Stimulated activated CD4-positive, alpha-beta T cell treated with anti-CD3 and anti-CD28 coated beads, Interleukin-1b, Interleukin-23, amount 100 ng/mL, for 4 hours (primary cell): Measurements from ENCODE around the gene RTN4RL1.

Experiments used
- DNase-seq, 2 donors: peaks; one replicate each; pipeline ENCODE4 v3.0.0-alpha.2; 2020; ENCODE audit warnings: low read depth in 2 of 2

RTN4RL1 gene

DNA sequence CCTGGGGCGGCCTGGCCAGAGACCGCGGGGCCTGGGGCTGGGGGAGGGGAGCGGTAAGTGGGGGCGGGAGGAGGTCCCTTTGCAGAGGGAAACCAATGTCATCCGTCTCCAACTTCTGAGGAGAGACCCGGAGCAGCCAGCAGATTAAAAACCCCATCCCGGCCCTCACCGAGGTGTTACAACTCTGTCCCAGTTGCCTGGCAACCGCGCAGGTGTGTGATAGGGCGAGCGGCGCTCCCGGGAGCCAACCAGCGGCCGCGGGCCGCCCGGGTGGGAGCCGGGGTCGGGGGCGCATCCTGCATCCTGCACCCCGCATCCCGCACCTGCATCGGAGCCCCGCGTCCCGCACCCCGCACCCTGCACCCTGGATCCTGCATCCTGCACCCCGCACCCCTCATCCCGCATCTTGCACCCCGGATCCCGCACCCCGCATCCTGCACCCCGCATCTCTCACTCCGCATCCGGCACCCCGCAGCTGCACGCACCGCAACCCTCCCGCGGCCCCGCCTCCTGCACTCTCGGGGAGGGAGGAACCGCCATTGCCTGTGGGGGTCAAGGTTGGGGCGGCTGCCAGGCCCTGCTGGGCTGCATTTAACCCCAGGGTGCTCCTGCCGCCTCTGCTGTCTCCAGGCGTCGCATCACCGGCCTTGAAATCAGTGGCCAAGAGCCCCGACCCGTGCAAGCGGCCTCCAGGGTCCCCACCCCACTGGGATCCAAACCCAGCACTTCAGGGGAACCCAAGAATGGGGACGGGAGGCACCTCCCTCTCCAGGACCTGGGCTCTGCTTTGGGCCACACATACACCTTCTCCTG, 47.3 kb downstream of the RTN4RL1 start:
- no peak for DNase-seq

DNA sequence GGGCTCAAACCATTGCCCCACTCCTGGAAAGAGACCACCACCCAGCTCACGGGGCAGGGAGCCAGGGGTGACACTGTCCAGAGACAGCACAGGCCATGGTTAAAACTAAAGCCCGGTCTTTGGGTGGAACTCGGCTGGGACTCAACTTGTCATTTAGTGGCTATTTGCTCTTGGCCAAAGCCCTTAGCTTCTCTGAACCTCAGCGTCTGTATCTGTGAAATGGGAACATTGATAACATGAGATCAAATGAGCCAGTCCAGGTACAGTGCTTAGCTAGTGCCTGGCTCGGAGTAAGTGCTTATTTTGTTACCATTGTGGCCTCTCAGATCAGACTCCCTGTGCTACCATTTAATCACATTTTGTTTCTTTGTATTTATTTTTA, 48.5 kb downstream of the RTN4RL1 start:
- DNase-seq, result no peak

DNA sequence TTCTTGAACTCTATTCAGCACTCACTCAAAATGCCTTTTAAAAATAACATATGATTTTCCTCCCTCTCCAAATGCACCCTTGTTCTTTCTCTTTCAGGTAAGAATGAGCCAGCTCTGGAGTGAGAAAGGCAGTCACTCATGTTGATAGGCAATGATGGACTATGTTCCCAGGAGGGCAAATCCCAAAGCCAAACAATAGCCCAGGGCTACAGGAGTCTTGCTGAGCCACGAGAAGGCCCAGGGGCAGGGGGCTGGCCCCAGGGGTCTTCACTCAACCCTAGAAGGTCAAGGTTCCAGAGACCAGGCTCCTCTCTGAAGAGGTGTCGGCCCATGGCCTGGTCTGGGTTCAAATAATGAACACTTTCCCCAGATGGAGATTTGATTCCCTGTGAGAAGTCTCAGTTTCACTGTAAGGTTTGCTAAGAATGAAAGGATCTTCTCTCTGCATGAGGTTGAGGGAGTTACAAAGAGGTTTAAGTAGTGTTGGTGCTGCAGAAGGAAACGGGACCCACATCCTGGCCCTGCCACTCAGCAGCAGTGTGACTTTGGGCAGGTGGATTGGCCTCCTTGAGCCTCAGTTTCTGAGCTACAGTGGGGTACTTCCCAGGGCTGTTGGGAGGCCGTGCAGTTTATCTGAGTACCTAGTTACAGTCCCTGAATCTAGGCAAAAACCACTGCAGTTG, 49.0 kb downstream of the RTN4RL1 start:
- no peak for DNase-seq

DNA sequence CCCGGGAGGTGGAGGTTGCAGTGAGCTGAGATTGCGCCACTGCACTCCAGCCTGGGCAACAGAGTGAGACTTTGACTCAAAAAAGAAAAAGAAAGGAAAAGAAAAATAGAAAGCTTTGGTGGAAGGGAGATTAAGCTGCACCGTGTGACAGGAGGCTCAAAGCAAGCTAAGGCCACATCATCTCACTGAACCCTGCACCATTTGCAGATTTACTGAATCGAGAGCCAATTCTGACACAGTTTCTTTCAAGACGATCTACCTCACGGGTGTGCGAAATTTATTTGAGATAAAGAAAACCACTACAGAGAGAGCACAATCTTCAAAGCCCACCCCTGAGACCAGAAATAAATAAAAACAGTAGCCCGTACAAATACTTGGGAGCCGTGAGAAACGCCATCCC, 49.6 kb downstream of the RTN4RL1 start:
- DNase-seq, result no peak

DNA sequence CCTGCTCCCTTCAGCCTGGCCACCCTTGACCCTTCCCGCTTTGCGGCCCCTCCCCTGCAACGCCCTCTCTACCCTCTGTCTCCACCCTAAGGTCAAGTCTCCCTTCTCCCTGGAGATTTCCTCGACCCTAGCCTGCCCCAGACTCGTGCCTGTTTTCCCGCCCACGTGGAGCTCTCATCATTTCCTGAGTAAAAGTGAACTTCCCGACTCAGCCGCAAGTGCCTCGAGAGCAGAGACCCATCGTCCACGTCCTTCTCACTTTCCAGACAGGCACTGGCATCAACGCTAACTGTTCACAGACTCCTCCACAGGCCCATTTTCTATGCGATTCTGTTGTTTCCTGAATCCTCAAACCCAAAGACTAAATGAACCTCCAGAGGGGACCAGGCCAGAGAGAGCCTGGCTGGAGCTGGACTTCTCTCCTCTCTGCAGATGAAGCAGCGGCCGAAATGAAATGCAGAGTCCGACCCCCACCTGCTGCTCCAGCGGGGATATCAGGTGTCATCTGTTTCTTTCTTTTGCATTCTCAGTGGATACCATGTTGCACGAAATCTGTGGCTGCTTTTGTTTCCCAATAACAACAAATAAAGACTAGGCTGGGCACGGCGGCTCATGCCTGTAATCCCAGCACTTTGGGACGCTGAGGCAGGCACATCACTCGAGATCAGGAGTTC, 52.5 kb downstream of the RTN4RL1 start:
- no peak for DNase-seq

DNA sequence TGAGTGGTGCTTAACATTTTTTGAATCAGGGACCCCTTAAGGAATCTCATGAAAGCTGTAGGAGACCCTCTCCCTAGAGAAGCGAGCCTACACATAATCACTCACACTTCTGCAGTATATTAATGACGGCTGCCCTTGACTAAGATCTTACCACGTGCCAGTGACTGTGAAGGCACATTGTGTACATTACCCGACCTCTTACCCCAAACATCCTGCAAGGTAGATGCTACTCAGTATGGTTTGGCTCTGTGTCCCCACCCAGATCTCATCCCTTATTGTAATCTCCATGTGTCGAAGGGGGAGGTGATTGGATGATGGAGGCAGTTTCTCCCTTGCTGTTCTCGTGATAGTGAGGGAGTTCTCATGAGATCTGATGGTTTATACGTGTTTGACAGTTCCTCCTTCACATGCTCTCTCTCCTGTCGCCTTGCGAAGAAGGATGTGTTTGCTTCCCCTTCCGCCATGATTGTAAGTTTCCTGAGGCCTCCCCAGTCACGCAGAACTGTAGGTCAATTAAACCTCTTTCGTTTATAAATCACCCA, 54.2 kb downstream of the RTN4RL1 start:
- no peak for DNase-seq

DNA sequence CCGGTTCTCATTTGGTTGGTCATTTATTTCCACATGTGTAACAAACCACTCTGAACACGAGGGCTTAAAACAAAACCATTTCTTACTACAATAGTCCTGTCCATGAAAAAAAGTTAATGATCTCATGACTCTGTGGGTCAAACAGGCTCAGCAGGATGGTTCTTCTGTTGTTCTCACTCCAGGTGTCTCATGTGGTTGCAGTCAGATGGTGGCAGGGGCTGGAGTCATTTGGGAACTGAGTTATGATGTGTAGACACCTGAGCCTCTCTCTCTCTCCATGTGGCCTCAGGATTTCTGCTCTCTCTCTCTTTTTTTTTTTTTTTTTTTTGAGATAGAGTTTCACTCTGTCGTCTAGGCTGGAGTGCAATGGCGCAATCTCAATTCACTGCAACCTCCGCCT, 55.4 kb downstream of the RTN4RL1 start:
- no peak for DNase-seq

DNA sequence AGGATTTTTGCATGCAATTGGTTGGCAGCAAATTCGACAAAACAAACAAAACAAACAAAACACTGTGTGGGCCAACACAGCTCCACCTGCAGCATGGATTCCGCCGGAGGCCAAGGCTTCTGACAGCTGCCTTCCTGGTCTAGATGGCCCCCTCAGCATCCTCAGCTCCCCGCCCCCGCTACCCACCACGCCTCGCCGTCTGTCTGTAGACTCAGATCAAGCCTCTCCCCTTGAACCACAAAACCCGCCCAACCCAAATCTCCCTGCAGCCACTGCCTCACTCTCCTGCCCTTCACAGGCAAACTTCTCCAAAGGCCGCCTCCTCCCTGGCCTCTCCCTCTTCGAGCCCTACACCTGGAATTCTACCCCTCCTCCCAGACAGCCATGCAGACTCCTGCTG, 57.9 kb downstream of the RTN4RL1 start:
- DNase-seq, result no peak

DNA sequence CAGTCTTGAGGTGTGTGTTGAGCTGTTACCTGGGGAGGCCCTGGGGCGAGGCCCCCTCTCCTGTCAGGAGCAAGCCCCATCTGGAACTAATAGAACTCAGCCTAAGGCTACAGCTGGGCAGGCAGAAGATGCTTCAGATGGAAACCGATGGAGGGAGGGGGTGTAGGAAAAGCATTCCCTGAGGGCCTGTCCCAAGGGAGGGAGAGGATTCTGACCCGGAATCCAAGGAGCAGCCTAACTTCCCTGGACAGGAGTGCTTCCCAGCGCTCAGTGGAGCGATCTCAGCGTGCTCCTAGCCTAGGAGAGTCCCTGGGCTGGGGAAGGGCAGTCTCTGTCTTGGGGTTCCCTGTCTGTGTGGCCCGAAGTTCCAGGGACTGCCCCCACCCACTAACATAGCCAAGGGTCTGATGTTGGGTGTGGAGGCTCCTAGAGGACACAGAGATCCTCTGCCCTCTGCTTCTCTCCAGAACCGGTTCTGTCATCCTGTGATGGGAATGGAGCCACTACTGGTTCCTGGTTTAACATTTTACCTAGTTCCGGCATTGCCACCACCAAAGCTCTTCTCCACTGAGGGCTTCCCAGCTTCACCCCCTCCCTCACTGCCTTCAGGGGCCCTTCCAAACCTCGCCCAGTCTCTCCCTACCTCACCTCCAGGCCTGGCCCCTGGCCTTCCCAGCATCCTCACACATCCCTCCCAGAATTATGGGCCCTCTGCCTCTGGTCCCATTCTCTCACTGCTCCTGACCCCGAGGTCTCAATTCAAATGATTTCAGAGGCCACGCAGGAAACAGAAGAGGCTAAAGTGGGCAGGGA, 58.7 kb downstream of the RTN4RL1 start:
- no peak for DNase-seq

DNA sequence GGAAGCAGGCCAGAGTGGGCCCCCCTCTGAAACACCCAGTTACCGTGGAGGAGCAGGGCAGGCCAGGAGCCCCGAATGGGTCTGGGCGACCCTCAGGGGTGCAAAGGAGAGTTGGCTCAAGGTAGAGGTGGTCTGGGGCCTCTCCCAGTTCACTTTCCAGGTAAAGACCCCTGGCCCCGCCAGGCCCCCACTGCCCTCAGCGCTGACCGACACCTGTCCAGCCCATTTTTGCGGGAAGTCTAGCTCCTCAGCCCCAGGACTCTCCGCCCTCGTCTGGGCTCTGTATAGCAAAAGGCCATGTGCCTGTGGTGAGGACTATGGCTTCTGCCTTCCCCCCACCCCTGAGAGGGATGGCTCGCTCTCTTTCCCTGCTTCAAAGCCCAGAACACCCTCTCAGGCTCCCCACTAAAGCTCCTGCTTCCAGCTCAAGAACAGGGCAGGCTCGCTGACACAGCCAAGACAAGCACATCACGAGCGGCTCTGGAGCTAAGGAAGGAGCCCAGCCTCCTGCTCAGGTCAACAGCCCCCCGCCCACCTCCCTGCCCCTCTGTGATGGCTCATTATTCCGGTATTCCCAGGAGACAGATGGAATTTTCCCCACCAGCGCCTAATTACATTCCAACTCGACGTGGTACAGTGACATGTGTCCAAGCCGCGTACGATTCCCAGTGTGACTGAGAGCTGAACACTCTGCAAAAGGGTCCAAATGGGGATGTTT, 59.4 kb downstream of the RTN4RL1 start:
- no peak for DNase-seq

DNA sequence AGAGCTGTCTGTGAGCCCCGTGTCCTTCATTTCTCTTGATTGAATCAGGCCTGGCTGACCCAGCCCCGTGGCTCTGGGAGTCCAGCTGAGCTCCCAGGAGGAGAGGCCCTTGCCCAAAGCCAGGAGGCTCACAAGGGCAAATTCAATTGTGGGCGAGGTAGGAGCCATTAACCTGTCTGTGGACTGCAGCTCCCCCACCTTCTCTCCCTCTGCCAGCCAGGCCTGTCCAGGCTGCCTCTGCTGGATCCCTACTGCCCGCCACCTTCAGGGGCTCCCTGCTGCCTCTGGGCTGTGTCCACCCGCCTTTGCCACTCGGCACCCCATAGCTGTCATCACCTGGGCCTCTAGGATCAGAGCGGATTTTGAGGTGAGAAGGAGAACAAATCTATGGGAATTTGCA, 61.9 kb downstream of the RTN4RL1 start:
- no peak for DNase-seq

DNA sequence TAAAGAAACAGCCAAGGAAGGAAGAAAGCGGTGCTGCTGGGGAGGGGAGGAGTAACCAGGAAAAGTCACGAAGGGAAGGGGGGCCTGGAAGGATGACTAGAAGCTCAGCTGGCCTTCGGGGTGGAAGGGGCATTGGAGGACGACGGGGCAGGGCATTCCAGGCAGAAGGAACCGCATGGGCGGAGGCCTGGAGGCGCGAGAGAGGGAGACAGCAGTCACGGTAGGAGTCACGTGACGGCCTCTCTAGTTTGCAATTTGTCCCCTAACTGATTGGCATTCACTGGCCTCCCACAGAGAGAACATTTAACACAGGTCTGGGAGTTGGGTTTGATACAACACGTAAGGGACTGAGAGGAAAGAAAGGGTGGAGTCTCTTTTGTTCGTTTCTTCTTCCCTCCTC, 63.9 kb downstream of the RTN4RL1 start:
- no peak for DNase-seq

DNA sequence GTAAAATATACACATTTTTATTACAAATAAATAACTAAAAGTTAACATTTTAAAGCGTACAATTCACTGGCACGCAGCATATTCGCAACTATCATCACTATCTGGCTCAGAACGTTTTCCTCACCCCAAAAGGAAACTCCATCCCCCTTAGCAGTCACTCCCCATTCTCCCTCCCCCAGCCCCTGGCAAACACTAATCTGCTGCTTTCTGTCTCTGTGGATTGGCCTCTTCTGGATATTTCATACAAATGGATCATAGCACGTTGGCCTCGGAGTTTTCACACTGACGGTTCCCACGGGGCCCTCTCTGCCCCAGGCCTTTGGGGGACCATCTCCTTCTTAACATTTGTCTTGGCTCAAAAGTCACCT, 64.6 kb downstream of the RTN4RL1 start:
- no peak for DNase-seq

DNA sequence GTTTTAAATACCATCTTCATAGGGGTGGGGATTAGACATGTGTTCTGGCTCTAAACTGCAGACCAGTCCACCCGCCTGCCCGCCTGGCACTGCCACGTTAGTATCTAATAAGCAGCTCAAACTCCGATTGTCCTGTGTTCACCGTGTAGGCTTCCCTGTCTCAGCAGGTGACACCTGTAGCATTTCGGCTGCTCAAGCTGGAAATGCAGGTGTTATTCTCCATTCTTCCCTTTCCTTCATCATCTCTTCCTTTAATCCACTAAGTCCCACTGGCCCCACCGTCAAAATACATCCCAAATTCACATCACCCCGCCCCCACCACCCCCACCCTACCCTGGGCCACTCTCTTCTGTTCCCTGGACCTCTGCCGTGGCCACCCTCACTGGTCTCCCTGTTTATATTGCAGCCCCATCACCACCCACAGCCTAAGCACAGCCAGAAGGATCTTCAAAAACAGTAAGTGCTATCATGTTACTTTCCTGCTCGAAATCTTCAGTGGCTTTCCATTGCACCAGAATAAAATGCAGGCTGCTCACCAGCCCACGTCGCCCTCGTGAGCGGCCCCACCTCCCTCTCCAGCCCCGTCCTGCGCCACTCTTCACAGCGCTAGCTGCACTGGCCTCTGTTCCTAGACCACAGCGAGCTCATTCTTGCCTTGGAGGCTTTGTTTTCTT, 65.1 kb downstream of the RTN4RL1 start:
- DNase-seq, result no peak

DNA sequence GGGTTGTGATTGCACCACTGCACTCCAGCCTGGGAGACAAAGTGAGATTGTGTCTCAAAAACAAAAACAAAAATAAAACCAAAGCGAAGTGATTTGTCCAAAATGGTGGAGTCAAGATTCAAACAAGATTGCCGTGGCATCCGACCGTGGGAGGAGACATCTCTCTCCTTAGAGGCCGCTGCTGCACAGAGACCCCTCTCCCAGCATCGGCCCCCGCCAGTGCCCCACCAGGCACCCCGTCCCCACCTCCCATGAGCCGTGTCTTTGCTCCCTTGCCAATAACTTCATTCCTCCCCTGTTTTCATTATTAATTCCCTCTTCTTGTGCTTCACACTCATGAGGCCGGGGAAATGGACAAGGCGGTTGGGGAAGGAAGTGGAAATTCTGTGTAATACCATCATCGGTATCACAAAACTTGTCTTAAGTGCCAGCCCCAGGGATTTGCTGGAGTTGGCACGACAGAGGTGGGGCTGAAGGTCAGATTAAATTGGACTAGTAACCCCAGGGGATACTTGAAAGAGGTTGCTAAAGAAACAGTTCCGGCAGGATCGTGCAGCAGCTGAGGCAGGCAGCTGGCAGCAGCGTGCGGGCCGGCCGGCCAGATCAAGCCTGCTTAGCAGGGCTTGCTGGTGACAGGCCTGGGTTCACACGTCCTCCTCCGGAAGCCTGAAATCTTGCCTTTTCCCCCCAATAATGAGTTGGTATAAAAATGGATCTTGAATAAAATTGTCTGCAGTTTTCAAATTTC, 66.8 kb downstream of the RTN4RL1 start:
- no peak for DNase-seq

DNA sequence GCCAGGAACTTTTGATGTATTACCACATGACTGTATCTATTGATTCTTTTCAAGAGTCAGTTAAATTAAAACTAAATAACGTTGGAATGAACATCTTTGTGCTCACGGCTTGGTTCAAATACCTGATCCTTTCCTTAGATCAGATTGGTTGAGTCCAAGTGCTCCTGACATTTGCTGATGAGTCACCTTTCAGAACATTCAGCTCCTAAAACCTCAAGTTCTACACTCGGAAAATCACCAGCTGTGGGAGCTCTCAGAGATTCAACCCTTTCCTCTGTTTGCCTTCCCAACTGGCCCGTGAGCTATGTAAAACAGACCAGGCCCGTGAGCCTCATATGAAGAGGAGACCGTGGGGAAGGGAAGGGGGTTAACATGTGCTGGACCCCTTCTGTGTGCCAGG, 68.1 kb downstream of the RTN4RL1 start:
- no peak for DNase-seq

DNA sequence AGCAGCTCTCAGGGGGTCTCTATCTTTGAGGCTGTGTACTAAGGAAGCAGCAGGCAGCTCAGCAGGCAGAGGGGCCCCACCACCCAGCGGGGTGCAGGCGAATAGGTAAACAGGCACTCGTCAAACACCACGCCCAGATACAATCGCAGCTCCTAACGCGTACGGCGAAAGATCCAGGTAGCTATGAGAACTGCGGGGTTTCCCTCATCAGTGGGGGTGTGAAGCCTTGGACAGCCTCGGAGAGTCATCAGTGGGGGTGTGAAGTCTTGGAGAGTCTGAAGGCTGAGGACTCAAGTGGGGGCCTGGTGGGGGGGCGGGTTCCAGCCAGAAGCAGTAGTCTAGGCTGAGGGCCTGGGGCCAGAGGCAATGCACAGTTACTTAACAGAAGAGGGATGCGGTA, 69.0 kb downstream of the RTN4RL1 start:
- no peak for DNase-seq

DNA sequence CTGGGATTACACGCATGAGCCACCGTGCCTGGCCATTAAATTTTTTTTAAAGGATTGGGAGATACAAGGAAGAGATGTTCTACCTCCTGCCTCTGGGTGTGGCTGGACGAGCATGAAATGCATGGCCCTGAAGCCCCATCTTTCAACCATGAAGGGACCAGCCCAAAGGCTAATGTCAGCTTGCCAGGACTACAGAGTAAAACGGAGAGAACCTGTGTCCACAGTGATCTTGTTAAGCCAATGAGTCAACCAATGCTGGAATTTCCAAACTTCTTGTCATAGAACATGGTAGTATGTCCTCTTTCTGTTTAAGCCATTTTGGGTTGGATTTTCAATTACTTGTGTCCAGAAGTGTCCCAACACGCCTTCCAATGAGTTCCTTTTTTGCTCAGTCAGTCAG, 71.3 kb downstream of the RTN4RL1 start:
- DNase-seq, result no peak

DNA sequence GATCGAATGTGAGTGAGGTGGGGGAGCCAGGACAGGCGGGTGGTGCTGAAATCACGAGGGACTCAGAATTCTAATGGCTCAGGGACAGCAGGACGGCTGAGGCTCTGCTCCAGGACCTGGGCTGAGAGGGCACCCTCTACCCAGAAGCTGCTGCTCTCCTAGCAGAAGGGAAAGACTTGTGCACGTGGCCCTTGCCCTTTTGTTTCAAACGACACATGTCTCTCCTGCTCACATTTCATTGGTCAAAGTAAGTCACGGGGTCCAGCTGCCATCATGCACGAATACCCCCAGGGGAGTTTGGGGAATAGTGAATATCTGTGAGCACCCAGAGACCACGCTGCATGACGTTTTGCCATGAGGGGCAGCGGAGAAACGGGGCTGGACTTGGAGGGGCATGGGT, 73.2 kb downstream of the RTN4RL1 start:
- DNase-seq, result no peak

DNA sequence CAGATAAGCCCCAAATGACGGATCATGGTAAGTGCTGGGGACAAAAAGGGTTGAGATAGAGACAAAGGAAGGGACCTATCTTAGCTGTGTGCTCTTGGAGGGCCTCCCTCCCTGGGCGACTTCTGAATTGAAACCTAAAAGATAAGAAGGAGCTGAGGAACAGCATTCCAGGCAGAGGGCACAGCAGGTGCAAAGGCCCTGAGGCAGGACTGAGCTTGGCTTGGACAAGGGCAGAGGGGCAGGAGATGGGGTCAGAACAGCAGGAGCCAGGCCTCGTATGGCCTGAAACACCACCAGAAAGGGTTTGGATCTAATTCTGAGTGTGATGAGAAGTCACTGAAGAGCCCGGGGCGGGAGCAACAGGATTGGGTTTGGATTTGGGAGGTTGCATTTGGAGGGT, 75.4 kb downstream of the RTN4RL1 start:
- no peak for DNase-seq
